GM23338 (cell line): ENCODE results near the gene NCF2.
"Not testable (repeated sequence)": the region's sequence is repeated elsewhere in the genome, so short reads cannot be mapped to it uniquely, and the experiment has no call there.

Experiments
- JUNB ChIP-seq: IDR thresholded peaks from one replicate; pipeline ENCODE4 v1.6.1; 2016; ENCODE audit warnings: antibody characterized with exemption; ENCODE audit not compliant: unreplicated experiment
- TF ChIP-seq, protein P1 (sequence below), 2 experiments: fragments of 200-600 bp in 1 of 2; sonication (generic) in 1 of 2; conservative IDR thresholded peaks; 2 replicates each; pipeline versions ENCODE4 v1.5.1 to v1.6.1; 2016 to 2017; ENCODE audit warnings: antibody characterized with exemption in 2 of 2, low read depth in 2 of 2, mild to moderate bottlenecking in 2 of 2, moderate library complexity in 1 of 2

DNA sequence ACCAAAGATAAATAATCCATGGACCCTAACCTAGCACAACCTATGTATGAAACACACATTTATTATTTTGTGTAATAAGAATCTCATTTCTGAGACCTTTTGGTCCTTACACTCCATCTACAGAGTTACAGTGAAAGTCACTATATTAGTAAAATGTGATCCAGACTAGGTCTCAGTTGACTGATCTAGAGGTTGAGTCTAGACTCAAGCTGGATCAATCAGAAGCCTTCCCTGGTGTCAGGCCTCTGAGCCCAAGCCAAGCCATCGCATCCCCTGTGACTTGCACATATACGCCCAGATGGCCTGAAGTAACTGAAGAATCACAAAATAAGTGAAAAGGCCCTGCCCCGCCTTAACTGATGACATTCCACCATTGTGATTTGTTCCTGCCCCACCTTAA lies 22.7 kb upstream of the NCF2 start:
- TF ChIP-seq, protein P1, sequence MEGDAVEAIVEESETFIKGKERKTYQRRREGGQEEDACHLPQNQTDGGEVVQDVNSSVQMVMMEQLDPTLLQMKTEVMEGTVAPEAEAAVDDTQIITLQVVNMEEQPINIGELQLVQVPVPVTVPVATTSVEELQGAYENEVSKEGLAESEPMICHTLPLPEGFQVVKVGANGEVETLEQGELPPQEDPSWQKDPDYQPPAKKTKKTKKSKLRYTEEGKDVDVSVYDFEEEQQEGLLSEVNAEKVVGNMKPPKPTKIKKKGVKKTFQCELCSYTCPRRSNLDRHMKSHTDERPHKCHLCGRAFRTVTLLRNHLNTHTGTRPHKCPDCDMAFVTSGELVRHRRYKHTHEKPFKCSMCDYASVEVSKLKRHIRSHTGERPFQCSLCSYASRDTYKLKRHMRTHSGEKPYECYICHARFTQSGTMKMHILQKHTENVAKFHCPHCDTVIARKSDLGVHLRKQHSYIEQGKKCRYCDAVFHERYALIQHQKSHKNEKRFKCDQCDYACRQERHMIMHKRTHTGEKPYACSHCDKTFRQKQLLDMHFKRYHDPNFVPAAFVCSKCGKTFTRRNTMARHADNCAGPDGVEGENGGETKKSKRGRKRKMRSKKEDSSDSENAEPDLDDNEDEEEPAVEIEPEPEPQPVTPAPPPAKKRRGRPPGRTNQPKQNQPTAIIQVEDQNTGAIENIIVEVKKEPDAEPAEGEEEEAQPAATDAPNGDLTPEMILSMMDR (conservative IDR thresholded peaks at IDR 0.05; ENCODE audit: low read depth in 2 of 2), result not testable (repeated sequence)
- not testable (repeated sequence) for TF ChIP-seq JUNB
